Osteocyte (in vitro differentiated cells): ENCODE measurements around the gene NTMT2. TPM values are rescaled to one million over a fixed set of nuclear protein-coding genes. Genes with fewer than 3 reads are reported as not detected.

ENCODE experiments used
- DNase-seq: peaks from one replicate; pipeline ENCODE4 v3.0.0; 2021; ENCODE audit warnings: mixed read lengths; ENCODE audit not compliant: unreplicated experiment; ENCODE audit errors: extremely low spot score
- H3K27ac Mint-ChIP-seq: one replicate; pipeline ENCODE4 v1.8.0; 2021; ENCODE audit warnings: mild to moderate bottlenecking, mixed read lengths; ENCODE audit not compliant: unreplicated experiment
- H3K27me3 Mint-ChIP-seq: one replicate; pipeline ENCODE4 v1.8.0; 2021; ENCODE audit warnings: mixed read lengths; ENCODE audit not compliant: unreplicated experiment
- H3K36me3 Mint-ChIP-seq: one replicate; pipeline ENCODE4 v1.8.0; 2021; ENCODE audit warnings: mixed read lengths; ENCODE audit not compliant: unreplicated experiment
- H3K4me1 Mint-ChIP-seq: one replicate; pipeline ENCODE4 v1.8.0; 2021; ENCODE audit warnings: mixed read lengths; ENCODE audit not compliant: unreplicated experiment
- H3K4me3 Mint-ChIP-seq: one replicate; pipeline ENCODE4 v1.8.0; 2021; ENCODE audit warnings: mild to moderate bottlenecking, moderate library complexity, mixed read lengths; ENCODE audit not compliant: unreplicated experiment
- H3K9me3 Mint-ChIP-seq: one replicate; pipeline ENCODE4 v1.8.0; 2021; ENCODE audit warnings: mixed read lengths; ENCODE audit not compliant: unreplicated experiment
- total RNA-seq: library from RNA; stranded (reverse); gene quantifications from 2 replicates; pipeline ENCODE4 v1.2.1, GENCODE V29; 2021
- TF ChIP-seq, protein P1 (sequence below): fragments of 200-600 bp; sonication (generic); IDR thresholded peaks from 2 replicates; pipeline ENCODE4 v1.5.0; 2021; ENCODE audit warnings: antibody characterized with exemption, mild to moderate bottlenecking, moderate library complexity

The NTMT2 gene
- total RNA-seq, 1 donor from 2014 or later: not detected

DNA sequence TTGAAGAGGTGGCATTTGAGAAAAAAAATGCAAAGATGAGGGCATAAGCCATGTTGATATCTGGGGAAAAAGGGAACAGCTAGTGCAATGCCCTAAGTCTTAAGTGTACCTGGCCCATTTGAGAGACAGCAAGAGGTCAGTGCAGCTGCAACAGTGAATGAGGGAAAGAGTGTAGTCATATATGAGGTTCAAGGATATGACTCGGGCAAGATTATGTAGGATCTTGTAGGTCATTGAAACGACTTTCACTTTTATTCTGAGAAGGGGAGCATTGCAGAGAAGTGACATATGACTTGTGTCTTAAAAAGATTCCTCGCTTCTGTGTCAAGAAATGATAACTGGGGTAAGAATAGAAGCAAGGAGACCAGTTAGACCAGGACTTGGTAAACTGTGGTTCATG is 31.0 kb downstream of the NTMT2 start:
- Mint-ChIP-seq H3K9me3 (peaks cover 18% of the 10 kb centered on the region), H3K27ac (no peak overlapping the region), H3K4me1 (peaks cover 6% of the 10 kb centered on the region), H3K27me3 (no peaks in the 10 kb centered on the region), H3K4me3 (no peak overlapping the region), H3K36me3 (peaks cover 3% of the 10 kb centered on the region)
- TF ChIP-seq, protein P1, sequence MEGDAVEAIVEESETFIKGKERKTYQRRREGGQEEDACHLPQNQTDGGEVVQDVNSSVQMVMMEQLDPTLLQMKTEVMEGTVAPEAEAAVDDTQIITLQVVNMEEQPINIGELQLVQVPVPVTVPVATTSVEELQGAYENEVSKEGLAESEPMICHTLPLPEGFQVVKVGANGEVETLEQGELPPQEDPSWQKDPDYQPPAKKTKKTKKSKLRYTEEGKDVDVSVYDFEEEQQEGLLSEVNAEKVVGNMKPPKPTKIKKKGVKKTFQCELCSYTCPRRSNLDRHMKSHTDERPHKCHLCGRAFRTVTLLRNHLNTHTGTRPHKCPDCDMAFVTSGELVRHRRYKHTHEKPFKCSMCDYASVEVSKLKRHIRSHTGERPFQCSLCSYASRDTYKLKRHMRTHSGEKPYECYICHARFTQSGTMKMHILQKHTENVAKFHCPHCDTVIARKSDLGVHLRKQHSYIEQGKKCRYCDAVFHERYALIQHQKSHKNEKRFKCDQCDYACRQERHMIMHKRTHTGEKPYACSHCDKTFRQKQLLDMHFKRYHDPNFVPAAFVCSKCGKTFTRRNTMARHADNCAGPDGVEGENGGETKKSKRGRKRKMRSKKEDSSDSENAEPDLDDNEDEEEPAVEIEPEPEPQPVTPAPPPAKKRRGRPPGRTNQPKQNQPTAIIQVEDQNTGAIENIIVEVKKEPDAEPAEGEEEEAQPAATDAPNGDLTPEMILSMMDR: no peak
- no peak for DNase-seq

DNA sequence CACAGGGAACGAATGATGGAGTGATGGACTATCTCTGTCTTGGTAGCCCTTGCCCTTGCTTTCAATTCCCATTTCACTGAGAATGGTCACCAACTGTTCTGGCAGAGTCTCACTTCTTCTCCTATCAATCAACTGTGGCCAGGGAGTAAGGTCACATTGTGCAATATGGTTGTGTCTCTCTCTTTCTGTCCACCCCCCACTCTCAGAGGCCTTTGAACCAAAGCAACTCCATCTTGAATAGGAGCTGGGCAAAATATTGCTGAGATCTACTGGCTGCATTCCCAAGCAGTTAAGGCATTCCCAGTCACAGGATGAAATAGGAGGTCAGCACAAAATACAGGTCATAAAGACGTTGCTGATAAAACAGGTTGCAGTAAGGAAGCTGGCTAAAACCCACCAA is 36.7 kb downstream of the NTMT2 start:
- Mint-ChIP-seq H3K4me1 (no peaks in the 10 kb centered on the region), H3K27me3 (no peaks in the 10 kb centered on the region), H3K4me3 (no peak overlapping the region), H3K27ac (no peak overlapping the region), H3K9me3 (peaks cover 5% of the 10 kb centered on the region), H3K36me3 (no peaks in the 10 kb centered on the region)
- TF ChIP-seq, protein P1: no peak
- no peak for DNase-seq

DNA sequence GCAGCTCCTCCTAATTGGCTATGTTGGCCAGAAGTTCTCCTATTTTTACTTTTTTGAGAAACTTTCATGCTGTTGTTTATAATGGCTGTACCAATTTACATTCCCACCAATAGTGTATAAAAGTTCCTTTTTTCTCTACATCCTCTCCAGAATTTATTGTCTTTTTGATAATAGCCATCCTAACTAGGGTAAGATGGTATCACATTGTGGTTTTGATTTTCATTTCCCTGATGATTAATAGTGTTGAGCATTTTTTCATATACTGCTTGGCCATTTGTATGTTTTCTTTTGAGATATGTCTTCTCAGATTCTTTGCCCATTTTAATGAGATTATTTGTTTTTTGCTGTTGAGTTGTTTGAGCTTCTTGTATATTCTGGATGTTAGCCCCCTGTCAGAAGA is 46.8 kb downstream of the NTMT2 start:
- DNase-seq: no peak
- Mint-ChIP-seq H3K4me1 (no peaks in the 10 kb centered on the region), H3K36me3 (peaks cover 13% of the 10 kb centered on the region), H3K9me3 (peaks cover 39% of the 10 kb centered on the region), H3K27ac (no peak overlapping the region), H3K27me3 (peaks cover 2% of the 10 kb centered on the region), H3K4me3 (no peak overlapping the region)
- TF ChIP-seq, protein P1: no peak

DNA sequence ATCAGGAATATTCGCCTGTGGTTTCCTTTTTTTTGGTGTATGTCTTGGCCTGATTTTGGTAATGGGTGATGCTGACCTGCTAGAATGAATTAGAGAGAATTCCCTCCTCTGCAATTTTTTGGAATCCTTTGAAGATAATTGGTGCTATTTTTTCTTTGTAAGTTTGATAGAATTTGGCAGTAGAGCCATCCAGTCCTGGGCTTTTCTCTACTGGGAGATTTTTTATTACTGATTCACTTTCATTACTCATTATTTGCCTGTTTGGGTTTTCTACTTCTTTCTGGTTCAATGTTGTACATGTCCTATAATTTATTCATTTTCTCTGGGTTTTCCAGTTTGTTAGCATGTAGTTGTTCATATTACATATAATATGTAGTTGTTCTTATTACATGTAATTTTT is 48.7 kb downstream of the NTMT2 start:
- H3K4me3 Mint-ChIP-seq: no peak overlapping the region

DNA sequence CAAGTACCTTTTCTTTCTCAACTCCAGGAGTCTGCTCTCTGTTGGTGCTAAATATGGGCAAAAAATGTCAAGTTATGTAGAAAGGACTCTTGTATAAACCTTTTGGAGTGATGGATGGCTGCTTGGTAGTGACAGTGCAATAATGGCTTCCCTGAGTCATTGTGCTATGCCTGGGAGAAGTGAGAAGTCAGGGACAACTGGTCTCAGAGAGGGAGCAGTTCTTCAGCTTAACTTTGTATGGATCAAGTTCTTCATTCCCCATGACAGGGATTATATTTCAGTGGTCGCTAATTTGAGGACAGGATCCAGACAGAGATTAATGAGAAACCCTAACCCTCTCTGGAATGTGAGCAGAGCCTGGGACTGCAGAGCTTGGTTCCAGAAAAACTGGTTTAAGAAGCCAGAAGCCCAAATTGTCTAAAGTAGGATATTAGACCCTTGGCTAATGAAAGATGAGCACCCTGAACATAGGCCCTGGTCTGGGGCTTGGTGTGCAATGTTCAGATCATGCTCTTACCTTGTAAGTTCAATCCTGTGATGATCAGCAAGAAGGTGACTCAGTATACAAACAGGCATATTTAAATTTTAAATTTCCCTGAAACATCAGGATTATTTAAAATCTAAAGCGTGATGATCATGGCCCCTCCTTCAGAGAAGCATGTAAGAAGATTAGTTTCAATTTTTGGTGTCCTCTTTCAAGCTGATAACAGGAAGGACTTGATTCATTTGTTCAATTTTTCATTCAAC is 50.9 kb downstream of the NTMT2 start:
- peaks cover 2% of the 10 kb centered on the region for H3K36me3 Mint-ChIP-seq
- no peak for DNase-seq
- no peak overlapping the region for H3K4me3 Mint-ChIP-seq
- H3K27ac Mint-ChIP-seq: no peak overlapping the region
- TF ChIP-seq, protein P1: no peak
- H3K4me1 Mint-ChIP-seq: peaks cover 9% of the 10 kb centered on the region
- peaks cover 9% of the 10 kb centered on the region for H3K9me3 Mint-ChIP-seq
- peaks cover 2% of the 10 kb centered on the region for H3K27me3 Mint-ChIP-seq

More for the DNA sequence above, 48.7 kb downstream of the NTMT2 start:
- TF ChIP-seq, protein P1: no peak
- H3K36me3 Mint-ChIP-seq: peaks cover 2% of the 10 kb centered on the region
- H3K4me1 Mint-ChIP-seq: no peaks in the 10 kb centered on the region
- H3K9me3 Mint-ChIP-seq: peaks cover 24% of the 10 kb centered on the region
- peaks cover 2% of the 10 kb centered on the region for H3K27me3 Mint-ChIP-seq
- no peak for DNase-seq
- H3K27ac Mint-ChIP-seq: no peak overlapping the region
